GM18507 (cell line): ENCODE results near the gene GRM3.
A peak's percentile ranks its signal among the peaks of the same experiment; 100 is the strongest.

ENCODE experiments used
- DNase-seq: peaks from one replicate; pipeline ENCODE4 v3.0.0; 2011; ENCODE audit warnings: low read depth; ENCODE audit not compliant: insufficient read length; ENCODE audit errors: extremely low spot score
- FAIRE-seq: peaks from 2 replicates; lab custom pipeline; 2011; peaks lifted over from hg19 to GRCh38; lab: Jason Lieb, UNC

GRM3 gene

DNA sequence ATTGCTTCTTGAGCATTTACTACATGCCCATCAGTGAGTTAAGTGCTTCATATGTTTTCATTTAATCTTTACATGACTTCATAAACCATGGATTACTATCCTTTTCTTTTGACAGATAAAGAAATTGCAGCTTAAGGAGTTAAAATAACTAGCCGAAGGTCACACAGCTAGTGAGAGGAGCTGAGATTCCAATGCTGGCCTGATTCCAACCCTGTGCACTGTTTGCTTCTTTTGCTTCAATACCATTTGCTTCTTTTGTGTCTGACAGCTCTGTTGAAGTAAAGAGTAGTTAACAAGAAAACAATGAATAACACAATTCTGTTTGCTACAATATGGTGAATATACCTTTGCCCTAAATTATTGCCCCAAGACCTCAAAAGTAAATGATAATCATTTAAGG is 132.4 kb downstream of the GRM3 start:
- FAIRE-seq (no peak), DNase-seq (no peak)

DNA sequence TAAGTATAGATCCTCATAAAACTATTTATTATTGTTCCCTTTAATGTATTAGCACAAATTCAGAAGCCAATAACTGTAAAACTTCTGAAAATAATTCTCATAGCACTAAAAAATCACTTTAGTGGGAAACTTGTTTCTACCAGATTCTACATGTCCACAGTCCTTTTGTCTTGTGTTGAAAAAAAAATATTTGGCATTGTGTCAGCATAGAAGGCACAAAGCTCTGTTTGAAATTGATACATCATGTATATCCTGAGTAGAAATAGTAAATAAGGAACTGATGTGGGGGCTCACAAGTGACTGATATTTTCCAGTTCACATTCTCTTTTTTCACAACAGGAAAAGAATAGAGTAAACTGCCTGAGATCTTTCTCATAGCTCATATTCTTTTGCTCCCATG is 134.6 kb downstream of the GRM3 start:
- DNase-seq, result no peak
- FAIRE-seq, result no peak

DNA sequence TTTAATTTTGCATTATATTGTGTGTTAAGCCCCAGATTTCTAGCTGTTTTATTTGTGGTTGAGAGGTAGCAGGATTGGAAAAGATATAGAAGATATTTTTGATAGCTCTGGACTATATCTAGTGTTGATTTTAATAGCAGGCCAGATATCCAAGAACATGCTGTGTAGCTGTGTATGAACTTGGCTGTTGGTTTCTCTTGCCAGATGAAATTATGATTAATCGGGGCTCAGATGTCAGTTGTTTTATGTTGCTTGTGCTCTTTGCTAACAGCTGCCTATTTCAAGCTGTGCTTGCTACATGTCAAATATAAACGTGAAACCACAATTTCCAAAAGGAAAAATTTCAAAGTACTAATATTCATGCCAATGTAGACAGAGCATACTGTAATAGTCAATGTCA is 141.1 kb downstream of the GRM3 start:
- no peak for DNase-seq
- FAIRE-seq, result no peak

DNA sequence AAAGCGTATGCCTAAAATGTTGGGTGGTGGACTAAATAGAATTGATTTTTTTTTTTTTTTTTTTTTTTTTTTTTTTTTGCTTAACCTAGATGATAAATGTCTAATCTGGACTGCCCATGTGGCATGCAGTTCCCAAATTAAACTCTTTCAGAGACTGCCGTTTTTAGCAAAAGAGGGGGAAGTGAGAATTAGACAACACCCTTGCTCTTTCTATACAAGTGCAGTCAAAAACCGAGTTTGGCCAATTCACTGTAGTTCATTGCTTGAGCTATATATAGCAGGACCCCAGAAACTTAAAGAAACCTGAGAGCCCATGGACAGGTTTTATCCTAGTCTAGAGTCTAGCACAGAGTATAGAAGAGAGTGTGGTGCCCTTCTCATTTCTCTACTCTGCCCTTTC is 141.9 kb downstream of the GRM3 start:
- no peak for FAIRE-seq
- DNase-seq, result peak; percentile 4

DNA sequence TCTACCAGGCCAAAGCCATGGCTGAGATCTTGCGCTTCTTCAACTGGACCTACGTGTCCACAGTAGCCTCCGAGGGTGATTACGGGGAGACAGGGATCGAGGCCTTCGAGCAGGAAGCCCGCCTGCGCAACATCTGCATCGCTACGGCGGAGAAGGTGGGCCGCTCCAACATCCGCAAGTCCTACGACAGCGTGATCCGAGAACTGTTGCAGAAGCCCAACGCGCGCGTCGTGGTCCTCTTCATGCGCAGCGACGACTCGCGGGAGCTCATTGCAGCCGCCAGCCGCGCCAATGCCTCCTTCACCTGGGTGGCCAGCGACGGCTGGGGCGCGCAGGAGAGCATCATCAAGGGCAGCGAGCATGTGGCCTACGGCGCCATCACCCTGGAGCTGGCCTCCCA is 142.7 kb downstream of the GRM3 start:
- FAIRE-seq (no peak), DNase-seq (no peak)

DNA sequence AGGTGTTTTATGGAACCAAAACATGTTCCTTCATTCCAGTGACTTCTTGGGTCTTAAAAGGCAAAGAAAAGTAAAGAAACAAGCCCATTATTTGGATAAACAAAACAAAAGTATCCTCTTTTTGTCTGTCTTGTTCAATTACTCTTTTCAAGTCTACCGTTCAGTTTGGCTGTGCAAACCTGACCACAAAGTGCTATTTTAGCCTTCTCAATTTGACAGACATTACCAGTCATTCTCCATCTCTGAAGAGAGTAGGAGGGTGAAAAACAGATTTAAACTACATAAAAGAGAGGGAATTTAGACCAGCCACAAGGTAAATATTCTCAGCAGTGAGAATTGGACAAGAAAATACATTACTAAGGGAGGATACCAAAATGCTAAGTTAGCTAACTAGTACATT is 145.2 kb downstream of the GRM3 start:
- DNase-seq, result no peak
- FAIRE-seq, result no peak

DNA sequence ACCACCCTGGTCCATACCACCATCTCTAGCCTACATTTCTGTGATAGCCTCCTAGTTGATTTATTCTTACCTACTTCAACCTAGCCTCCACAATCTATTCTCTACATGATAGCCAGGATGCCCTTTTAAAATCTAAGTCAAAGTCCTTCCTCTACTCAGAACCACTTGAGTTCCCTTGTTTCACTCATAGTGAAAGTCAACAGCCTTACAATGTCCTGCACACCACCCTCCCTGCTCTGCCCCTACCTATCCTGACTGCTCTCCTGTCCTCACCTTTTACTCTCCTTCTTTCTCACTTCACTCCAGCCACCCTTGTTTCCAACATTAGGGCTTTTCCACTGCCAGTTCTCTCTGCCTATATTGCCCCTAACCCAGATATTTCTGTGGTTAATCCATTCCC is 146.7 kb downstream of the GRM3 start:
- no peak for FAIRE-seq

DNA sequence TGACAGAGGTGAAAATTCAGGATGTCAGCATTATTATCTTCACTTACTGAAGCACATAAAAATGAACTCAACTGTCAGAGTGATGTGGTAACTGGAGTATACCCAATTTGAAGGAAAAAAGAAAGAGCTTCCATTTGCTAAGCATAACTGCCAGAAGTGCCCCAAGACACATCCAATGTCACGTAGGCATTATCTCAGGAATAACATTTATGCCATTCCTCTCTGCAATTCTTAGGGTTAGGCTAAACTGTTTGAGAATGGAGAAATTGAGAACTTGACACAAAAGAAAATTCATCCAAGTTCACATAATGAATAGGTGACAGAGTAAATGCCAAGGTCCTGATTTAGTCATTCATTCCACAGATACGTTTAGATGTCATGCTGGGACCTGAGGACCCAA is 148.6 kb downstream of the GRM3 start:
- no peak for DNase-seq
- FAIRE-seq, result no peak

More for the DNA sequence above, 146.7 kb downstream of the GRM3 start:
- no peak for DNase-seq

DNA sequence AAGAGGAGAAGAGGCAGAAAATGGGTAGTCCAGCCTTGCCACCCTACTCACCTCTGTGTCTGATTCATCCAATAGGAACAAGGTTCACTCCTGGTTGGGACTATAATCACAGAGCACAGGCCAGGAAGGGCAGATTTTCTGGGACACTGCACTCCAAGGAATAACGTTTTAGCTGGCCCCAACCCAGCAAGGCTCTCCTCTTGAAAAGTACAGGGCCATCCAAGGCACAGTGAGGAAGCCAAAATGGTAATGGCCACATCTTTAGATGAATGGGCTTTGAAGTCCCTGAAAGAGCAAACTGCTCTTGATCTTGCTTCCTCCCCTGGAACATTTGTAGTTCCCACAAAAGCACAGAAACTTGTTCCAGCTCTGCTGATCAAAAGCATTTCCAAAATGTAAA is 149.4 kb downstream of the GRM3 start:
- FAIRE-seq, result no peak
- no peak for DNase-seq

DNA sequence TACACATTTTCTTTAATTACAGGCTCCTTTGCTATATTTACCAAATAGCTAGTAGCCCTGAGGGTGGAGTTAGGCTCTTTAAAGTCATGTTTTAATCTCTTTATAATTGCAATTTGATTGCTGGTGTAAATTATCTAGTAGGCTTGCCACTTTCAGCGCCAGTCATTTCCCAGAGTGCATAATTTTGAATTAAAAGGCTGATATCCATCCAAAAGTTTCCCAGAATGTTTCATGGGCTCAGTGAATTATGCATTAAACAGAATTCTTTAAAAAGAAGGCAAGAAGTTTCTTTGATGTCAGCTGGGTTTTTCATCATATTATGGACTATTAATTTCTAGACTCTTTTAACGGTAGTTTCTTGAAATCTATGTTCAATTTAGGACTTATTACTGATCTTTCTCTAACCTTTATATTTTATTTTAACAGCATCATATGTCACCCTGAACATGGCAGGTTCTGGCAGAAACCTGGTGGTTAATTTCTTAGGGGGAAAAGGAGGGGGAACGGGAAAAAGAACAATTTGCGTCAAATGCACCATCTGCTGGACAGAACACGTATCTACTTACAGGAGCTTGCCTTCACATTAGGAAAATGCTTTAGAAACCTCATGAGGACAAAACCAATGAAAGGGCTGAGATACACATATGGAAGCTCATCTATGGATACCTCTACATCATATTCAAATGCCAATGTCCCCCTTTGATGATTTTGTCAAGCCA is 171.1 kb downstream of the GRM3 start:
- no peak for DNase-seq
- FAIRE-seq, result no peak

DNA sequence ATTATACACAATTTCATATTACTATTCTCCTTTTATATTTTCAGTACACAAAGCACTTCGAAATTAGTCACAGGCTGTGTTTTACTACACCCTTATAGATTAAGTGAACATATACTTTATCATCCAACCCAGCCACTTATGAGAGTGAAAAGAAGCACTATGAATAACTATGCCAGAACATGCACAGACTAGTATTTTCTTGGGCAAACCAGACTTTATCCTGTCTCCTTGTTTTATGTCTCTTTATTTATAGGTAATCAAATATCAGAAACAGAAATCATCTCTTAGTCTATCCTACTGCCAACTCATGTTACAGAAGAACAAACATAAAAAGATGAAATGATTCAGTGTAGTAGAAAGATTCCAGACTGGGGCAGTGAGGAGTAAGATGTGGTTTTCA is 171.8 kb downstream of the GRM3 start:
- FAIRE-seq (no peak), DNase-seq (no peak)

DNA sequence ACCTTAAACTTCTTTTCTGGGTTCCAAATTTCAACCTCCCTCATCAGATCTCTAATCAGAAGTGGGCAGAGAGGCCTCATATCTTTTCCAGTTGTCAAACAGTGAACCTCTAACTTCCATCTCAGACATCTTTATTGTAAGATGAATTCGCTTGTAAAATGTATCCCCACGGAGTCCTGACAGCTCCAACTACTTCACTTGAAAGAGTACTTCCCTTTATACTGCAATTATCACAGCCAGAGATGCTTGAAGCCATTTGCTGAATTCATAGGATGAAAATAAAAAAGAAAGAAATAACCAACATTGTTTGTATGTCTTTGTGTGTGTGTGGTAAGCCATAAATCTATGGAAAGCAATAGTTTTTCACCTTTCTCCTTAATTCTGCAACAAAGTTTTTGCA is 175.2 kb downstream of the GRM3 start:
- DNase-seq (no peak), FAIRE-seq (no peak)

DNA sequence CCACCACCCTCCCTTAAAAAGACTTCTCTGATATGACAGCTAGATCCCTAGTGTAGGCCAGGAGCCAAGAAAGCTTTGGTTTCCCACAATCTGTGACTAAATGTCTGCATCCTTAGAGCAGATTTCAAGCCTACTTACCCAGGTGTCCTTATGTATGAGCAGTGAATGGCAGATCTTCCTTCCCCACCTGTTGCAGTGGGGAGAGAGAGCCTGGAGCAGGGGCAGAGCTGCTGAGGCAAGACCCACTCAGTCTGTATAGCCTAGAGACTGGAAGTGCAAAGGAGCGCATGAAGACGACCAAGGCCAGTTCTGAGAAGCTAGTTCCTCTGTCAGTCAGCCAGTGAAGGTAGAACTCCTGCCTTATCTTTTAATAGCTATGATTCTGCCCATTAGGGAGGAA is 180.1 kb downstream of the GRM3 start:
- FAIRE-seq, result no peak
- no peak for DNase-seq

DNA sequence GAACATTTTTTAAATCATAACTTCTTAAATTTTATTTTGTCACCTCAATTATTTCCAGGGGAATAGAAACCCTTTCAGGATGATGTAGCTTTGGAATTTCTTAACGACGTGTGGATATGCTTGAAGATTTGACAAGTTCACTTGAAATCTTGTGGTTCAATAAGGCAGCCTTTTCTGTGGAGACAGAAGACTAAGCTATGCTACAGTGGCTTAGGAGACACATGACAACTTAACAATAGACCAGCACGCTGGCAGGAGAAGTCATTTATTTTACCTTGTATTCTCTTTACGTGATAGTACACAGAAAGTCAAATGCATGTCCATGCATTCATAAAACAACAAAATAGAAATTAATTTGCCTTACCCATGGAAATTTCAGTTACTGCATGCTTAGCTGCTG is 181.6 kb downstream of the GRM3 start:
- no peak for FAIRE-seq
- DNase-seq, result no peak

DNA sequence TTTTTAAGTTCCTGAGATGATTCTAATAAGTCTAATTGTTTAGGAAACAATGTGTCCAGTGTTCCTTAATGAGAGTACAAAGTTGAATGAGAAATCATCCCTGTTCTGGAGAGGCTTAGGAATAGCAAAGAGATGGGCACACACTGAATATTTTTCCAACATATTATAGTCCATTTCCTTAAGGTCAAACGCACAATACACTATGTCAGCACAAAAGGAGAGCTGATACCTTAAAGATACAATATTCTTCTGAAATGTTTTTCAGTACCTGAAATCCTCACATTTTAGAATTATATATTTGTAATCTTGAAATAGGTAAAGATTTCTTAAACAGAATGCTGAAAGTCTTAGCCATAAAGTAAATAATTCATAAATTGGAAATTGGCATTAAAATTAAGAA is 183.2 kb downstream of the GRM3 start:
- no peak for FAIRE-seq
- DNase-seq, result no peak

DNA sequence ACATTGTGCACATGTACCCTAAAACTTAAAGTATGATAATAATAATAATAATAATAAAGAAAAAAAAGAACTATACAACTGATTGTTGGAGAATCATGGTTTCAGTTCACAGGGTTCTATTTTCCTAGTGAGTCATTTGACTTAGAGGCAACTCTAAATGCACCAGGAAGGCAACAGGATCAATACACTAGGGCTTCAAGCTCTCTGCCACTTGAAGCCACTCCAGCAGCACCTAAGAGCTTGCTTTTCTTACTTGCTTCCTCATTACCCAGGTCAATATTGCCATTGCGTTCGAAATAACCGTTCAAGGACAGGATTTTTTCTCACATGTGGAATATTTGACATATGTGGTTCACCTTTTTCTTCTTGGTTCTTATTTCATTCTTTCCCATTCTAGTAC is 189.7 kb downstream of the GRM3 start:
- FAIRE-seq (no peak), DNase-seq (no peak)

DNA sequence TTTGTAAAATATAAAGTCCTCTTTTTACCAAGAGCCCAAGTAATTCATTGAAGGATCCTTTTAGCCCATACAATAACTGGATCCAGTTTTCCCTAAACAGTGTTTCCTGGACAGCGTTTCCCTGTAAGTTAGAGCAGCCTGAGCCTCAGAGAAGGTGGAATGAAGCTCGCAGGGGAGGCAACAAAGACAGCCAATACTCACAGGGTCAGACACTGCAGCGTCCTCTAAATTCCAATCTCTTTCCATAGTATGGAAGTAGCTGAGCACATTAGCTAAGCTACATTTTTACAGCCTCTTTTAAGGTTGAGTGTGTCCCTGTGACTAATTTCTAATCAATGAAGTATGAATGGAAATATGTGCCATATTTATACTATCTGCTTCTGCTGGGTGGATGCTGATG is 193.5 kb downstream of the GRM3 start:
- FAIRE-seq (no peak), DNase-seq (no peak)

DNA sequence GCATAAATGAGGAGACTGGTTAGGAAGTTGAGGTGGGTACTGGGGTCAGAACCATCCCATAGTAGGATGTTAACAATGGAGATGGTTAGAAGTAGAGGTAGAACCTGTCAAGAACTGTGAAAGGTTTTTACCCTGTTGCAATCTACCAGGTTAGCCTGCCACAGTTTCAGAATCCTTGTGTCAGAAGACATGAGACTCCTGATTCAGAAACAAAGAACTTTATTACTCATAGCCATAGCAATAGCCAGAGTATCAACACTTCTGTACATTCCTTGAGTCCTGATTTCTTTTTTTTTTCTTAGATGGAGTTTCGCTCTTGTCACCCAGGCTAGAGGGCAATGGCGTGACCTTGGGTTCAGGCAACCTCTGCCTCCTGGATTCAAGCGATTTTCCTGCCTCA is 200.9 kb downstream of the GRM3 start:
- DNase-seq (no peak), FAIRE-seq (no peak)

DNA sequence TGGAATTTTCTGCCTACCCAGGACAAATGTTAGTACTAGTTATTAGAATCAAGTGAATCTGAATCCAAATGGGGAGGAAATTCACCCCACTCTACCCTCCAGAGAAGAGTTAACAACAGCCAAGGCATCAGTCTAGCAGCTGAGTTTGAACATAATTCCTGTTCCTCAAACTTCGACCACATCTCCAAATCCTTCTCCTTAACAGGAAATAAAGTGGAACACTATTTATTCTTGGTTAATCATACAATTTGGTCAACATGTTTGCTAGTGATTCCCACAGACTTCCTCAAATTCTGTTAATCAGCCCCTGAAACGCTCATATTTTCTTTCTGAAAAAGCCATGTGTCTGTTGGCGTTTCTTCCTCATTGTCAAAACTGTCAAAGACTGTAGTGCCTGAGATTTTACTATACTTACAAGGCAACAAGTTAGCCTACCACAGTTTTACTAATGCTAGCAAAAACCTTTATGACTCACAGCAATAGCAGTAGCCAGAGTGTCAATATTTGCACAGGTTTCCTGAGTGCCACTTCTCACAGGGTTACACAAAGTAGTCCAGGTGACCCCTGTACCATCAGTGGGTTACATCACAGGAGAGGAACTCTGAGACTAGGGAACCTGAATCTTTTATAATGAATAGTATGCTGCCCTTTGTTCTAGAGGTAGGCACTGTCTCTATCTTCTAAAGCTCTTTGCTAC is 202.9 kb downstream of the GRM3 start:
- no peak for DNase-seq

DNA sequence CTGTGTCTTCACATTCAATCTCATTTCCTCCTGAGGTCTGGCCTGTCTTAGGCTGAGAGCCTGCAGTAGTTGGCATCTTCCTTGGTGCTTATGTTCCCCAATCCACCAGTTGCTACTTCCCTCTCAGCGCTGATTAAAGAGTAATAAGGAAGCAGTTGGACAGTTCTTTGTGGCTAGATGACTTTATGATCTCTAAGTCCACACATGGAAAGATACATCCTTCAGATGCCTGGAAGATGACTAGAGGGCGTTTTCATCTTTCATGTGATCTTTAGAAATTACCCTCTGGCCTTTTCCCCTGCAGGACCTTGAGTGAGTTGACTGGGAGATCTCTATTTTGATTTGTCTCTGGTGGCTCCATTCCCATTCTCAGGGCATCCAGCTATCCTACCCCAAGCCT is 204.5 kb downstream of the GRM3 start:
- FAIRE-seq (no peak), DNase-seq (no peak)

More for the DNA sequence above, 202.9 kb downstream of the GRM3 start:
- FAIRE-seq, result no peak

DNA sequence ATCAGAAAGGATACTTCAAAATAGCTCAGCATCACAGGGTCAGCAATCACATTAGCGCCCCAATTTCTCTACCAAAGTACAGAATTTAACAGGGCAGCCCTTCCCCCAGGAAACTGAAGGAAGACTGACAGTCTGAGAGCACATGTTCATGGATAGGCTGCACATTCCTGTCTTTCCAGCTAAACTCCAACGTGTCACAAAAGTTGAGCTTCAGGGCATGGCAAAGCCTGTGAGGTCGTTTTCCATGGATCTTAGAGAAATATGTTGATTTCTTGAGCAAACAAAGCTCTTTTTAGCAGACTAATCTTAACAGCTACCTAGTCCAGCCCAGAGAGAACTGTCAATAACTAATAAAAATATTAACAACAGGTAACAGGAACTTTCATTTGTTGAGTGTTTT is 207.9 kb downstream of the GRM3 start:
- FAIRE-seq (no peak), DNase-seq (no peak)
